ENCODE measurements around the gene CBFB. TPM values are rescaled to one million over a fixed set of nuclear protein-coding genes. Genes with fewer than 3 reads are reported as not detected.
A peak's percentile ranks its signal among the peaks of the same experiment; 100 is the strongest.

Gene CBFB
- total RNA-seq, 1 donor from 2014 or later: 24.2 TPM

GRCh38 chr16:67015313-67015731 is 13.6 kb upstream of the CBFB start:
- intact Hi-C loops (cut with micrococcal nuclease): no loop called here
- DNase-seq (no peak), ATAC-seq (no peak)

- DNase-seq: no peak
- no peak for ATAC-seq
- intact Hi-C loops (cut with micrococcal nuclease): no loop called here
Measured at GRCh38 chr16:67016143-67016542, 12.8 kb upstream of the CBFB start.

- intact Hi-C loops (cut with micrococcal nuclease): no loop called here
- no peak for ATAC-seq
- no peak for DNase-seq
Measured at GRCh38 chr16:67016681-67017420, 12.1 kb upstream of the CBFB start.

DNA sequence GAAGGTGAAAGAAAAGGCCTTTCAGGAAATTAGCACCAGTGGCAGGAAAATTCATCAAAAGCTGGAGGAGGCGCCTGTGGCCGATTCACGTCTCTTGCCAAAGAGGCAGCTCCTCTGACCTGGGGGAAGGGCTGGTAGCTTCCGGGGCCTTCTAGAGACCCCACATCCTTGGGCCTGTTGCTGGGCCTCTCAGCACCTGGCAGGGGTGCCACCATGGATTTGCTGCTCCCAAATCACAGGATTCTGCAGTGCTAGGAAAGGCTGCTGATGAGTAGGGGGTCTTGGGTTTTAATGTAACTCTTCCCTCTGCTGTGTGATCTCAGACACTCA is 11.6 kb upstream of the CBFB start:
- ATAC-seq (no peak), DNase-seq (no peak)
- intact Hi-C loops (cut with micrococcal nuclease): no loop called here

DNA sequence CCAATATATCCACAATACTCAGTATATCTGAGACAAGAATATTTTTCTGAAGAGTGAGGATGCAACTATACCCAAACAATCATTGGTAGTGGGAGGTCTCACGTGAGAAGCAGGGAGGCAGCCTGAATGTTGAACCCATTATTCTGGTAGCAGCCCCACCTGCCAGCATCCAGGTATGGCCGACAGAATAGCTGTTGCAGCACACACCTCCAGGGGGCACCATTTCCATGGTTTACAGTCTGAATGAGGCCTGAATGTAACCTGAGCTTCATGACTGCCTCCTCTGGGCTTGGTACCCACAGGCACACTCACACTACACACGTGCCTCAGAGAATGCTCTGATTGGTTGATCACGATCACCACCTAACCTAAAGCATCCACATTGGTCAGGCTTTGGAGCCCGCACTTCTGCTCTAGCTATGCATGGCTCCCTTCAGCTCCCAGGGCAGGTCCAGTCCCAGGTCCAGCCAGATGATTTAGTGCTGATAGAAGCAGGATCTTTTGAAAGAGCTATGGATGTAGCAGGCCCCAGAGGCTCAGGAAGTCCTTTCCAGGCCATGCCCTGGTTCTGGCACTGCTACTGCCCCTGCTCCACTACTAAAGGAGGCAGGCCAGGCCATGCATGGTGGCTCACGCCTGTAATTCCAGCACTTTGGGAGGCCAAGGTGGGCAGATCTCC is 11.0 kb upstream of the CBFB start:
- intact Hi-C loops (cut with micrococcal nuclease): no loop called here
- ATAC-seq: no peak
- DNase-seq: peak; percentile 44

DNA sequence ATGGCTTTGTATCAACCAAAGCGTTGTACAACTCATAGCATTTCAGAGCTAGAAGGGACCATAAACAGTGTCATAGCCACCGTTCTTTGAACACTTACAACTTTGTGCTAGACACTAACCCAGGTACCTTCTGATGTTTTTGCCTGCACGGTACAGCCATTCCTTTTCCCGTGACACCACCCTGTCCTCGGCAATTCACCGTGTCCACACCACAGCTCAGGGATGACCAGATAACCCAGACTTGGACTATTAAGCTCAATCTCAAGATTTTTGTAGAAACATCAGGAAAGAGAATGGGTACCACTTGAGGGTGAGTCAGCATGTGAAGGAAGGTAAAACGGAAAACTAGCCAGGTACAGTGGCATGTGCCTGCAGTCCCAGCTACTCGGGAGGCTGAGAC is 9.8 kb upstream of the CBFB start:
- no peak for ATAC-seq
- no peak for DNase-seq
- intact Hi-C loops (cut with micrococcal nuclease): no loop called here

DNA sequence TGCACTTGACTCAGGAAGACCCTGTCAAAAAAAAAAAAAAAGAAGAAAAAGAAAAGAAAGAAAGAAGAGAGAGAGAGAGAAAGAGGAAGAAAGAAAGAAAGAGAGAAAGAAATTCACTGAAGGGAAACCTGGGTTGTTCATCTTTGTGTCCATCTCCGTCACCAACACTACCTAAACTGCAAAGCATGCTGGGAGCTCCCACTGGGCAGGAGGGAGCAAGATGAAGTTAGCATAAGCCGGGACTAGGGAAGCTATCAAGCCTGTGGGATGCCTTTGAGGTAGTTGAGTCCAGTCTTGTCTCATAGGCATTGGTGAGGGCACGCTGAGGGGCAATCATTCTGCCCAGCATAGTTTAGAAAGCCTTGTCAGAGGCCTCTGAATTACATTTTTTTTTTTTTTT is 7.6 kb upstream of the CBFB start:
- intact Hi-C loops (cut with micrococcal nuclease): no loop called here
- DNase-seq: no peak
- ATAC-seq: no peak

DNA sequence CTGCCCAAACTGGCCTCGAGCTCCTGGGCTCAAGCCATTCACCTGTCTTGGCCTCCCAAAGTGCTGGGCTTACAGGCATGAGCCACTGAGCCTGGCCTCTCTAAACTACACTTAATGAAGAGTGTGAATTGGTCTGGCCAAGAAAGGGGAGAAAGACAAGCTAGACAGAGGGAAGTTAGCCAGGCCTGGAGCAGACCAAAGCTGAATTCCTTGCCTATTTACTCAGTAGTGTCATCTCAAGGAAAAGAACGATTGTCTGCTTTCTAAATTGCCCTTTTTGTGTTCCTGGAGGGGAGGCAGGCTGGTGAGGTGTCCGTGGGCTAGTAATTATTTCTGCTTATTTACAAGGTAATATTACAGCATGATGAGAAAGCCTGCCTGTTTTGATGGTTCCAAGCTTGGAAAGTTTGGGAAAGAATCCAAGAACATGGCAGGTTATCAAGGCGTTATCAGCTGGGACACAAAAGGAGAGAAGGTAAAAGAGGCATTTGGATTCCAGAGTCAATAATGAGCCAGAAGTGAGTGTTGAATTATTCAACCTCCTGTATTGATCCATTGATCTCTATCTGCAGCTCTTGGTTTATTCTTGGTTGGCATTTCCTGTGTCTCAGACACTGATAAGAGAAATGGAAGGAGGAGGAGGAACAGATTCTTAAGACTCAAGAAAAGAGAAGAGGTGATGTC is 6.3 kb upstream of the CBFB start:
- no peak for ATAC-seq
- no peak for DNase-seq
- intact Hi-C loops (cut with micrococcal nuclease): no loop called here

DNA sequence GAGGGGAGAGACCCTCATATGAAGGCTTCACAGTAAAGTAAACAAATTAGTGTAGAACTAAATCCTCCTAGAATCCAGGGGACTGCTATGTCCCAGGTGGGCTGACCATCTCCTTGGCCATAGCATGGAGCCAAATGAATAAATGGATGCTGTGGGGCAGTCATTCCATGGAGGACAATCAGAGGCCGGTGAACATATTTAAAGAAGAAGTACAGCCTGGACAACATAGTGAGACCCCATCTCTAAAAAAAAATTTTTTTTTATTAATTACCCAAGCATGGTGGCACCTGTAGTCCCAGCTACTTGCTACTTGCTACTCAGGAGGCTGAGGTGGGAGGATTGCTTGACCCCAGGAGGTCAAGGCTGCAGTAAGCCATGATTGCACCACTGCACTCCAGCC is 5.3 kb upstream of the CBFB start:
- intact Hi-C loops (cut with micrococcal nuclease): no loop called here
- DNase-seq: no peak
- no peak for ATAC-seq

- intact Hi-C loops (cut with micrococcal nuclease): no loop called here
- ATAC-seq: no peak
- DNase-seq: no peak
Measured at GRCh38 chr16:67024384-67025209, 4.4 kb upstream of the CBFB start.

- intact Hi-C loops (cut with micrococcal nuclease): no loop called here
- ATAC-seq (no peak), DNase-seq (no peak)
Measured at GRCh38 chr16:67025210-67025550, 3.8 kb upstream of the CBFB start.

- DNase-seq: no peak
- intact Hi-C loops (cut with micrococcal nuclease): no loop called here
- no peak for ATAC-seq
Measured at GRCh38 chr16:67026570-67026969, 2.4 kb upstream of the CBFB start.

DNA sequence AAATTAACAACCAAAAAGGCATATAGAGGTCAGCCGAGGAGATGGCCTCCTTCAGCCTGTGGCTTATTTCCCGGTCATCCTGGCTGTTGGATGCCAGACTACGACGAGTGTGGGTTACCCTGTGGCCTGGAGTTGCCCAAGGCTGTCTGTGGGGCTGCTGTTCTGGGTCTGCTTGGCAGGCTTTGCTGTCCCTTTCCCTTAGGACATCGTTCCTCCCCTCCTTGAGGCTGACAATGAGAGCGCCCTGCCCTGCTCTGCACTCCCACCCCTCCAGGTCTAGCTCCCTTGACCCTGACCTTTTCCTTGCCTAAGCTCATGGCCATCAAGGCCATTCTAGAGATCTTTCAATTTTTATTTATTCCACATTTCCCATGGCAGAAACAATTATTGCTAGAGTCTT is 1.9 kb upstream of the CBFB start:
- intact Hi-C loops (cut with micrococcal nuclease): no loop called here
- no peak for DNase-seq
- ATAC-seq: no peak

DNA sequence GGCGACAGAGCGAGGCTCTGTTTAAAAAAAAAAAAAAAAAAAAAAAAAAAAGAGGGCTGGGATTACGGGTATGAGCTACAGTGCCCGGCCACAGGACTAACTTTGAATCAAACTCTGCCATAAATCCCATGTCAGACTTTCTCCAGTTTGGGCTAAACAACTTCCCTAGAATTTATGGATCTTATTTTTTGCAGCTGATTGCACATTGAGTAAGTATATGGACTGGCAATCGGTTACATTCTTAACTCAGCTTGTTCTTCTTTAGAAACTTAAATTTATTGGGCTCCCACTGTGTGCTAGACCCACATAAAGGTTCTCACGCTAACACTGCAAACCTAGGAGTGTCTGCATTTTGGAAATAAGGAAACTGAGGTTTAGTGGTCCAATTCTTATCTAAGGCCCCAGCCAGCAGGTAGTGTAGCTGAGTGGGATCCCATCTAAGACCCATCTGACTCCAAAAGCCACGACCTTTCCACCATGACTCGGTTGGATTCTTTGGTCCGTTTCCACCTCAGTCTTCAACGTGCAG is 718 bp upstream of the CBFB start:
- intact Hi-C loops (cut with micrococcal nuclease): no loop called here
- DNase-seq (no peak), ATAC-seq (no peak)

DNA sequence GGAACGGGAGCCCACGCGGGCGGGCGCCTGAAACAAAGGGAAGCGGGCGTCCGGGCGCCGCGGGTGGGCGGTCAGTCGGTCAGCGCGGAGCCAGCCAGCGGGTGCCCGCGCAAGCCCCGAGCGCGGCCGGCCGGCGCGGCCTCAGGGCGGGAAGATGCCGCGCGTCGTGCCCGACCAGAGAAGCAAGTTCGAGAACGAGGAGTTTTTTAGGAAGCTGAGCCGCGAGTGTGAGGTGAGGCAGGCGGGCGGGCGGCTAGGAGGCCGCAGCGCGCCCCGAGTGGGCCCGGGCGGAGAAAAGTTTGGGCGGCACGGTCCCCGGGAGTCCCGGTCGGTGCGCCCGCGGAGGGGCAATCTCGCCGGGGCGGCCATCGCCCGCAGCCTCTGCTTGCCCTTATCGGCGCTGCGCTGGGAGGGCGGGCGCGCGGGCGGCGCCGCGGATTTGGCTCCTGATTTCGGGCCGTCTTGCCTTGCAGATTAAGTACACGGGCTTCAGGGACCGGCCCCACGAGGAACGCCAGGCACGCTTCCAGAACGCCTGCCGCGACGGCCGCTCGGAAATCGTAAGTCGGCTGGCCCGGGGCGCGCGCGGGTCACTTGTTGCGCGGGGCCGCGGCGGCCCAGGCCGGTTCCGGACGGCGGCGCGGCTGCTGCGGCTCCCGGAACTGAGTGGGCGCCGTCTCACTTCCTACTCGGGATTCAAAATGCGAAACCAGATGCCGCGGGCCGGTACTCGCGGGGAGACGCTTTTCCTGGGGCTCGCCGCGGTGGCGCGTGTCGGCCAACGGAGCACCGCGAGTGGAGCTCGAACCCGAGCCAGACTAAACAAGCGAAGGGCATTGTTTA is 526 bp downstream of the CBFB start:
- ATAC-seq: peak; percentile 72
- intact Hi-C loops (cut with micrococcal nuclease): no loop called here
- DNase-seq: peak; percentile 81

GRCh38 chr16:67030221-67030962 is 1.4 kb downstream of the CBFB start:
- ATAC-seq (no peak), DNase-seq (no peak)
- intact Hi-C loops (cut with micrococcal nuclease): no loop called here

- intact Hi-C loops (cut with micrococcal nuclease): no loop called here
- no peak for DNase-seq
- no peak for ATAC-seq
Measured at GRCh38 chr16:67034487-67034886, 5.5 kb downstream of the CBFB start.

DNA sequence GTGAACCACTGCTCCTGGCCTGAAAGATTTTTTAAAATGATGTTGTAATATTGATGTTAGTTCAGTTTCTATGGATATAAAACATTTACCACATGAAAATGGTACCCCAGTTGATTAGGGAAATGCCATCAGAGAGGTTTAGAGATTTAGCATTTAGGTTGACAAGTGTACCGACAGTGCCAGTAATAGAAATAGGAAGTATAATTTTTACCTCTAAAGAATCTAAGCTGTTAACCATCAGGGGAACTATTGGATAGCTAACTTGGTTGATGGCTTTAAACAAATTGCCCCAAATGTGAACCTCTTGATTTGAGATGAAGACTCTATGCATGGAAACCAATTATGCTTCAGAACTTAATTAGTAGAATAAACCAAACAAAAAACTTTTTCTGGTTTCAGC is 6.4 kb downstream of the CBFB start:
- no peak for DNase-seq
- no peak for ATAC-seq
- intact Hi-C loops (cut with micrococcal nuclease): no loop called here

All from left ventricle myocardium superior (tissue), 1 donor.